A549 (cell line): ENCODE results near the gene SH3D21.

Source experiments
- EP300 ChIP-seq, 2 experiments: fragments of >200 bp; sonication (Bioruptor Twin); formaldehyde crosslinking; IDR thresholded peaks; 2 replicates in 1 of 2; 3 replicates in 1 of 2; pipeline ENCODE4 v1.6.1; 2016 to 2017
- NR3C1 ChIP-seq: fragments of >200 bp; sonication (Bioruptor Twin); formaldehyde crosslinking; IDR thresholded peaks from 3 replicates; pipeline ENCODE4 v1.6.1; 2017
- POLR2A ChIP-seq: IDR thresholded peaks from 2 replicates; pipeline ENCODE4 v1.6.1; 2012; ENCODE audit warnings: mild to moderate bottlenecking, low read length
- REST ChIP-seq: fragments of 200-600 bp; sonication (generic); IDR thresholded peaks from 2 replicates; pipeline ENCODE4 v1.6.1; 2016; ENCODE audit warnings: antibody characterized with exemption, mild to moderate bottlenecking, moderate library complexity
- TF ChIP-seq, protein P1 (sequence below): IDR thresholded peaks from 2 replicates; pipeline ENCODE4 v1.6.1; 2012

- TF ChIP-seq POLR2A (no peak), EP300 (IDR thresholded peaks at IDR 0.05) (no peak), REST (no peak), NR3C1 (no peak)
- TF ChIP-seq, protein P1, sequence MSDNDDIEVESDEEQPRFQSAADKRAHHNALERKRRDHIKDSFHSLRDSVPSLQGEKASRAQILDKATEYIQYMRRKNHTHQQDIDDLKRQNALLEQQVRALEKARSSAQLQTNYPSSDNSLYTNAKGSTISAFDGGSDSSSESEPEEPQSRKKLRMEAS = no peak
Measured at GRCh38 chr1:36365381-36365780, 59.2 kb downstream of the SH3D21 start.
